Astrocyte (in vitro differentiated cells and primary cell): ENCODE measurements around the gene CDC73.

Experiments used
- CTCF ChIP-seq: IDR thresholded peaks from 2 replicates; pipeline ENCODE4 v1.5.1; 2011; ENCODE audit warnings: low read depth, mild to moderate bottlenecking, inconsistent platforms, low read length, moderate library complexity; ENCODE audit not compliant: insufficient read depth
- EZH2 ChIP-seq: IDR thresholded peaks from 2 replicates; pipeline ENCODE4 v1.6.1; 2012; ENCODE audit warnings: mild to moderate bottlenecking, low read length, inconsistent platforms; ENCODE audit not compliant: insufficient read depth

GRCh38 chr1:193222056-193222615 is 100.3 kb downstream of the CDC73 start:
- no peak for TF ChIP-seq CTCF
- no peak for TF ChIP-seq EZH2
